SK-N-SH treated with all-trans-retinoic acid at 6 μM for 48 hours (cell line): ENCODE results near the gene SMARCC1.

ENCODE experiments used
- ATAC-seq: fragments of 200-7000 bp; cut with Tn5 transposase; 3 replicates; pipeline ENCODE4 v1.9.1; 2020; ENCODE audit warnings: mild to moderate bottlenecking, moderate library complexity
- ARNTL ChIP-seq: fragments of 450-650 bp; formaldehyde crosslinking; IDR thresholded peaks from 2 replicates; pipeline ENCODE4 v1.5.0; 2020; ENCODE audit warnings: low read depth, mild to moderate bottlenecking, moderate library complexity, borderline replicate concordance
- BACH2 ChIP-seq: fragments of 250-450 bp; sonication (Bioruptor Pico); IDR thresholded peaks from 2 replicates; pipeline ENCODE4 v1.9.0; 2021; ENCODE audit warnings: mild to moderate bottlenecking, borderline replicate concordance
- CREB5 ChIP-seq: fragments of 250-450 bp; sonication (Bioruptor Pico); IDR thresholded peaks from 2 replicates; pipeline ENCODE4 v1.5.1; 2020; ENCODE audit warnings: low read depth, mild to moderate bottlenecking, moderate library complexity
- CSDC2 ChIP-seq: fragments of 250-450 bp; sonication (Bioruptor Pico); IDR thresholded peaks from 2 replicates; pipeline ENCODE4 v1.5.0; 2020; ENCODE audit warnings: mild to moderate bottlenecking, moderate library complexity
- ESRRG ChIP-seq: fragments of 250-450 bp; sonication (Bioruptor Pico); IDR thresholded peaks from 2 replicates; pipeline ENCODE4 v1.6.1; 2021; ENCODE audit warnings: mild to moderate bottlenecking
- GLIS3 ChIP-seq: fragments of 250-450 bp; sonication (Bioruptor Pico); IDR thresholded peaks from 2 replicates; pipeline ENCODE4 v1.5.0; 2020; ENCODE audit warnings: mild to moderate bottlenecking, moderate library complexity
- ISL1 ChIP-seq: fragments of 250-450 bp; sonication (Bioruptor Pico); IDR thresholded peaks from 2 replicates; pipeline ENCODE4 v2.1.2; 2022; ENCODE audit warnings: mild to moderate bottlenecking, moderate library complexity
- OSR1 ChIP-seq: fragments of 250-450 bp; sonication (Bioruptor Pico); IDR thresholded peaks from 2 replicates; pipeline ENCODE4 v1.8.0; 2022; ENCODE audit warnings: moderate library complexity, mild to moderate bottlenecking, inconsistent platforms
- PATZ1 ChIP-seq: fragments of 250-450 bp; sonication (Bioruptor Pico); IDR thresholded peaks from 2 replicates; pipeline ENCODE4 v1.8.0; 2020; ENCODE audit warnings: mild to moderate bottlenecking, moderate library complexity, borderline replicate concordance
- RARB ChIP-seq: fragments of 250-450 bp; sonication (Bioruptor Pico); IDR thresholded peaks from 2 replicates; pipeline ENCODE4 v1.8.0; 2021; ENCODE audit warnings: mild to moderate bottlenecking, moderate library complexity
- SNAI2 ChIP-seq: fragments of 250-450 bp; sonication (Bioruptor Pico); IDR thresholded peaks from 2 replicates; pipeline ENCODE4 v1.5.0; 2020; ENCODE audit warnings: mild to moderate bottlenecking, moderate library complexity
- TCF4 ChIP-seq: fragments of 250-450 bp; sonication (Bioruptor Pico); IDR thresholded peaks from 2 replicates; pipeline ENCODE4 v1.8.0; 2021; ENCODE audit warnings: mild to moderate bottlenecking, moderate library complexity, borderline replicate concordance
- TOX ChIP-seq: fragments of 250-450 bp; sonication (Bioruptor Pico); IDR thresholded peaks from 2 replicates; pipeline ENCODE4 v1.8.0; 2021; ENCODE audit warnings: mild to moderate bottlenecking, moderate library complexity, borderline replicate concordance
- ZC3H10 ChIP-seq: fragments of 250-450 bp; sonication (Bioruptor Pico); IDR thresholded peaks from 2 replicates; pipeline ENCODE4 v1.5.1; 2021; ENCODE audit warnings: mild to moderate bottlenecking, moderate library complexity
- ZFP30 ChIP-seq: fragments of 450-650 bp; formaldehyde crosslinking; IDR thresholded peaks from 2 replicates; pipeline ENCODE4 v1.5.0; 2022; ENCODE audit warnings: mild to moderate bottlenecking, moderate library complexity
- ZNF565 ChIP-seq: fragments of 450-650 bp; formaldehyde crosslinking; conservative IDR thresholded peaks from 2 replicates; pipeline ENCODE4 v1.5.0; 2020; ENCODE audit warnings: low read depth, mild to moderate bottlenecking, moderate library complexity
- ZNF70 ChIP-seq: fragments of 450-650 bp; formaldehyde crosslinking; IDR thresholded peaks from 2 replicates; pipeline ENCODE4 v1.5.0; 2020; ENCODE audit warnings: mild to moderate bottlenecking, moderate library complexity
- ZNF8 ChIP-seq: fragments of 450-650 bp; formaldehyde crosslinking; IDR thresholded peaks from 2 replicates; pipeline ENCODE4 v1.5.0; 2020; ENCODE audit warnings: mild to moderate bottlenecking, moderate library complexity
- TF ChIP-seq, protein P1 (sequence below): fragments of 250-450 bp; sonication (Bioruptor Pico); IDR thresholded peaks from 2 replicates; pipeline ENCODE4 v1.5.0; 2020; ENCODE audit warnings: mild to moderate bottlenecking, moderate library complexity

Gene SMARCC1

GRCh38 chr3:47567149-47567548 lies 214.5 kb downstream of the SMARCC1 start:
- no peak for ATAC-seq
- TF ChIP-seq GLIS3 (CRISPR knock-in tag) (no peak), ISL1 (CRISPR knock-in tag) (no peak), ZNF565 (CRISPR knock-in tag) (no peak), ZNF8 (CRISPR knock-in tag) (no peak), TCF4 (CRISPR knock-in tag) (no peak), TOX (CRISPR knock-in tag) (no peak), ZFP30 (no peak), BACH2 (CRISPR knock-in tag) (no peak)

DNA sequence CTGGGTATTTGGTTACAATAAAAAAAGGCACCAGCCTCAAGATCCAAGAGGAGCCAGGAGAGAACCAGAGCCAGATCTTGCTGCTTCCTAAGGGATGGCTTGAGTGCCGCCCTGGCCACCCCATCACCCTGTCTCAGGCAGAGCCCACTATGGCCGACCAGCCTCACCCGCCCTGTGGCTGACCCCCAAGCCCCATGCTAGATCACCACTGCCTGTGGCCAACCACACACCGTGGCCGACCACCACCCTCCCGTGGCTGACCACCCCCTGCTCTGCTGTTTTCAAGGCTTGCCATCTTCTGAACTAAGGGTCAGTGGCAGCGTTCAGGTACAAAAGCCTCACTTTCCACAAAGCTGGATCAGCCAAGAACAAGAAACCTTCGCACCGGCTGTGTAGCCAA lies 215.0 kb downstream of the SMARCC1 start:
- TF ChIP-seq, protein P1, sequence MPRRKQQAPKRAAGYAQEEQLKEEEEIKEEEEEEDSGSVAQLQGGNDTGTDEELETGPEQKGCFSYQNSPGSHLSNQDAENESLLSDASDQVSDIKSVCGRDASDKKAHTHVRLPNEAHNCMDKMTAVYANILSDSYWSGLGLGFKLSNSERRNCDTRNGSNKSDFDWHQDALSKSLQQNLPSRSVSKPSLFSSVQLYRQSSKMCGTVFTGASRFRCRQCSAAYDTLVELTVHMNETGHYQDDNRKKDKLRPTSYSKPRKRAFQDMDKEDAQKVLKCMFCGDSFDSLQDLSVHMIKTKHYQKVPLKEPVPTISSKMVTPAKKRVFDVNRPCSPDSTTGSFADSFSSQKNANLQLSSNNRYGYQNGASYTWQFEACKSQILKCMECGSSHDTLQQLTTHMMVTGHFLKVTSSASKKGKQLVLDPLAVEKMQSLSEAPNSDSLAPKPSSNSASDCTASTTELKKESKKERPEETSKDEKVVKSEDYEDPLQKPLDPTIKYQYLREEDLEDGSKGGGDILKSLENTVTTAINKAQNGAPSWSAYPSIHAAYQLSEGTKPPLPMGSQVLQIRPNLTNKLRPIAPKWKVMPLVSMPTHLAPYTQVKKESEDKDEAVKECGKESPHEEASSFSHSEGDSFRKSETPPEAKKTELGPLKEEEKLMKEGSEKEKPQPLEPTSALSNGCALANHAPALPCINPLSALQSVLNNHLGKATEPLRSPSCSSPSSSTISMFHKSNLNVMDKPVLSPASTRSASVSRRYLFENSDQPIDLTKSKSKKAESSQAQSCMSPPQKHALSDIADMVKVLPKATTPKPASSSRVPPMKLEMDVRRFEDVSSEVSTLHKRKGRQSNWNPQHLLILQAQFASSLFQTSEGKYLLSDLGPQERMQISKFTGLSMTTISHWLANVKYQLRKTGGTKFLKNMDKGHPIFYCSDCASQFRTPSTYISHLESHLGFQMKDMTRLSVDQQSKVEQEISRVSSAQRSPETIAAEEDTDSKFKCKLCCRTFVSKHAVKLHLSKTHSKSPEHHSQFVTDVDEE (CRISPR knock-in tag): no peak
- TF ChIP-seq BACH2 (CRISPR knock-in tag) (no peak), ZFP30 (no peak), SNAI2 (CRISPR knock-in tag) (no peak), ESRRG (CRISPR knock-in tag) (no peak)
- ATAC-seq: no peak

- no peak for TF ChIP-seq PATZ1 (CRISPR knock-in tag)
- ATAC-seq: no peak
These were observed 215.8 kb downstream of the SMARCC1 start for GRCh38 chr3:47565734-47566550.

DNA sequence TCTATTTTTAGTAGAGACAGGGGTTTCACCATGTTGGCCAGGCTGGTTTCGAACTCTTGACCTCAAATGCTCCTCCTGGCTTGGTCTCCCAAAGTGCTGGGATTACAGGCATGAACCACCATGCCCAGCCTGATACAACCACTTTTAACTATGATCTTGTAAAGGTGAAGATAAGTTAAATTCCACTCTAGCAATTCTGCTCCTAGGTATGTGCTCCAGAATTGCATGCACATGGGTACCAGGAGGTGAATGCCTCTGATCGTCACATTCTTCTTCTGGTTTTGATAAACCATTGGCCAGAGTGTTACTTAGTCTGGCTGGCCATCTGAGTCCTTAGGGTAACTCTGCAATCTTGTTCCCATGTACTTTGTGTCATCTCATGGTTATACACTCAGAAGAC lies 225.3 kb downstream of the SMARCC1 start:
- TF ChIP-seq OSR1: no peak
- TF ChIP-seq RARB (CRISPR knock-in tag): no peak
- no peak for TF ChIP-seq BACH2 (CRISPR knock-in tag)
- no peak for TF ChIP-seq ZFP30
- TF ChIP-seq ZNF70: no peak
- TF ChIP-seq ZNF8 (CRISPR knock-in tag): no peak
- no peak for TF ChIP-seq CREB5 (CRISPR knock-in tag)
- no peak for TF ChIP-seq CSDC2
- no peak for TF ChIP-seq ZC3H10 (CRISPR knock-in tag)
- TF ChIP-seq PATZ1 (CRISPR knock-in tag): no peak
- TF ChIP-seq GLIS3 (CRISPR knock-in tag): no peak
- TF ChIP-seq ARNTL (CRISPR knock-in tag): no peak
- TF ChIP-seq SNAI2 (CRISPR knock-in tag): no peak

GRCh38 chr3:47554335-47554734 lies 227.4 kb downstream of the SMARCC1 start:
- no peak for TF ChIP-seq ARNTL (CRISPR knock-in tag)
- no peak for TF ChIP-seq ZNF565 (CRISPR knock-in tag)
- no peak for ATAC-seq

More for the DNA sequence above, 225.3 kb downstream of the SMARCC1 start:
- ATAC-seq: no peak
